Panc1 (cell line): ENCODE results near the gene NTM. TPM values are rescaled to one million over a fixed set of nuclear protein-coding genes. Genes with fewer than 3 reads are reported as not detected.

Experiments
- ATAC-seq: fragments of 200-7000 bp; cut with Tn5 transposase; 2 replicates; pipeline ENCODE4 v1.9.1; 2020; ENCODE audit warnings: mild to moderate bottlenecking, moderate library complexity
- BruUV-seq: library from RNA; stranded (reverse); fragments of 400-500 nt; replicated peaks from 2 replicates; lab custom pipeline; 2021; lab: Mats Ljungman, UMichigan
- CTCF ChIA-PET: fragments of 300-600 bp; sonication (Branson Sonifier 250); formaldehyde crosslinking; loops from one replicate; lab custom pipeline; 2022; ENCODE audit warnings: antibody characterized with exemption; lab: Charles Lee
- POLR2A ChIA-PET: fragments of 300-600 bp; sonication (Branson Sonifier 250); formaldehyde crosslinking; loops from one replicate; lab custom pipeline; 2022; ENCODE audit warnings: antibody characterized with exemption; lab: Charles Lee
- DNase-seq: peaks from one replicate; pipeline ENCODE4 v3.0.0-alpha.2; 2010; ENCODE audit warnings: low read depth, low spot score
- H3K27ac ChIP-seq: 2 replicates; pipeline ENCODE4 v1.5.1; 2011; ENCODE audit warnings: mild to moderate bottlenecking, low read length, inconsistent platforms
- H3K27me3 ChIP-seq: fragments of 200-500 bp; sonication (Bioruptor generic); 2 replicates; pipeline ENCODE4 v1.6.0; 2014; ENCODE audit warnings: low read length, inconsistent platforms; ENCODE audit not compliant: control insufficient read depth, insufficient read depth
- H3K36me3 ChIP-seq: fragments of 200-500 bp; sonication (Bioruptor generic); 2 replicates; pipeline ENCODE4 v1.5.1; 2014; ENCODE audit warnings: inconsistent platforms, mild to moderate bottlenecking, low read length, moderate library complexity; ENCODE audit not compliant: control insufficient read depth, insufficient read depth
- H3K4me1 ChIP-seq: 2 replicates; pipeline ENCODE4 v1.5.1; 2011; ENCODE audit warnings: inconsistent platforms, mild to moderate bottlenecking, low read length, moderate library complexity; ENCODE audit not compliant: control insufficient read depth, insufficient read depth
- H3K4me3 ChIP-seq, 2 experiments: 2 replicates each; pipeline ENCODE4 v1.5.1; 2011 to 2012; ENCODE audit warnings: low read depth in 2 of 2, low read length in 2 of 2, mild to moderate bottlenecking in 2 of 2, inconsistent platforms in 1 of 2, moderate library complexity in 1 of 2
- H3K9me3 ChIP-seq: fragments of 200-500 bp; sonication (Bioruptor generic); 2 replicates; pipeline ENCODE4 v1.5.1; 2014; ENCODE audit warnings: low read depth, mild to moderate bottlenecking, inconsistent platforms, low read length, moderate library complexity; ENCODE audit not compliant: control insufficient read depth, insufficient read depth
- POLR2AphosphoS5 ChIP-seq: IDR thresholded peaks from 2 replicates; pipeline ENCODE4 v1.6.1; 2012; ENCODE audit warnings: mild to moderate bottlenecking, low read depth, low read length, moderate library complexity
- SIN3A ChIP-seq: IDR thresholded peaks from 2 replicates; pipeline ENCODE4 v1.6.1; 2012; ENCODE audit warnings: low read depth, mild to moderate bottlenecking, low read length, moderate library complexity, borderline replicate concordance; ENCODE audit not compliant: insufficient read depth
- TCF7L2 ChIP-seq: IDR thresholded peaks from 2 replicates; pipeline ENCODE4 v1.6.1; 2011; ENCODE audit warnings: mild to moderate bottlenecking, low read depth, low read length, inconsistent platforms
- in situ Hi-C: cut with HindIII; loops from 2 replicates; pipeline ENCODE4 v1.10.0; 2016; ENCODE audit warnings: low sequenced_read_pairs, low pct_unique_long_range_greater_than_20kb
- intact Hi-C: fragments of 100-400 bp; cut with micrococcal nuclease; formaldehyde crosslinking; loops from one replicate; pipeline ENCODE4 v1.10.0; 2022; ENCODE audit not compliant: unreplicated experiment
- total RNA-seq: library from RNA; stranded (reverse); gene quantifications from one replicate; pipeline ENCODE4 v1.2.1, GENCODE V29; 2021; ENCODE audit not compliant: unreplicated experiment
- TF ChIP-seq, protein P1 (sequence below): fragments of 450-650 bp; IDR thresholded peaks from 2 replicates; pipeline ENCODE4 v1.5.1; 2017; ENCODE audit warnings: mild to moderate bottlenecking
- TF ChIP-seq, protein P2 (sequence below), 2 experiments: IDR thresholded peaks; 2 replicates each; pipeline ENCODE4 v1.6.1; 2011 to 2012; ENCODE audit warnings: low read depth in 2 of 2, control low read depth in 1 of 2, low read length in 1 of 2, mild to moderate bottlenecking in 1 of 2, moderate library complexity in 1 of 2; ENCODE audit not compliant: insufficient read depth in 1 of 2

The NTM gene
- total RNA-seq, 1 experiment from 2014 or later: 0.10 TPM

DNA sequence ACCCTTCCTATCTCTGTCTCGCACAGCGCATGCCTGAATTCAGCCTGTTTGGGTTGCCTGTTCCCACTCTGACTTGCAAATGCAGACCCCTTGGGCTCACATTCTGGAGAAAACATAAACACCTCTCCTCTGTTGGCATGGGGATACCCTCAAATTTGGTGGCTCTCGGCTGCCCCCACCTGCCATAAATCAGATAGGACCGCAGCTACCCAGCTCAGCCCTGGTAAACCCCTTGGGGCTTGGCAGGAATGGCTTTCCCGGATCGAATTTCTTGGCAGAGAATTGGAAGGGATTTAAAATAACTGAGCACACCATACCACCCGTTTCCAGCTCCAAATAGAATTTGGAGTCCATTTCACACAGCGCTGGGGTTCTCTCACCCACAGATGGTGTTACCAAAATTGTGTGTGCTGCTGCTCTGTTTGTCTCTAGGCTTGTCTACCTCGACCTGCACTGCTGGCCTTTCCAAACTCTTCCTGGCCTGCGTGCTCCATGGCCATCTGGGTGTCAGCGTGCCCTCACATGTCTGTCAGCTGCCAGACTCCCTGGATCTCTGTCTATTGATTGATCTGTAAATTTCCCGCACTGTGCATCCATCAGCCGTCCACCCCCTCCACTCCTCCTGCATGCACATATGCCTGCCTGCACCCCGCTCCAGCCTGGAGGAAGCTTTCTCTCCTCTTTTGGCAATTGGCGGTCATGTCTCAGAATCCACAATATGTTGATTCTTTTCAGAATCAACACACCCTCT, 134.0 kb downstream of the NTM start:
- no peak for DNase-seq
- H3K4me1 ChIP-seq: no peaks in the 10 kb centered on the region
- ChIA-PET POLR2A (no interaction called here), CTCF (no interaction called here)
- in situ Hi-C loops (no loop called here), intact Hi-C loops (no loop called here)
- TF ChIP-seq, protein P1, sequence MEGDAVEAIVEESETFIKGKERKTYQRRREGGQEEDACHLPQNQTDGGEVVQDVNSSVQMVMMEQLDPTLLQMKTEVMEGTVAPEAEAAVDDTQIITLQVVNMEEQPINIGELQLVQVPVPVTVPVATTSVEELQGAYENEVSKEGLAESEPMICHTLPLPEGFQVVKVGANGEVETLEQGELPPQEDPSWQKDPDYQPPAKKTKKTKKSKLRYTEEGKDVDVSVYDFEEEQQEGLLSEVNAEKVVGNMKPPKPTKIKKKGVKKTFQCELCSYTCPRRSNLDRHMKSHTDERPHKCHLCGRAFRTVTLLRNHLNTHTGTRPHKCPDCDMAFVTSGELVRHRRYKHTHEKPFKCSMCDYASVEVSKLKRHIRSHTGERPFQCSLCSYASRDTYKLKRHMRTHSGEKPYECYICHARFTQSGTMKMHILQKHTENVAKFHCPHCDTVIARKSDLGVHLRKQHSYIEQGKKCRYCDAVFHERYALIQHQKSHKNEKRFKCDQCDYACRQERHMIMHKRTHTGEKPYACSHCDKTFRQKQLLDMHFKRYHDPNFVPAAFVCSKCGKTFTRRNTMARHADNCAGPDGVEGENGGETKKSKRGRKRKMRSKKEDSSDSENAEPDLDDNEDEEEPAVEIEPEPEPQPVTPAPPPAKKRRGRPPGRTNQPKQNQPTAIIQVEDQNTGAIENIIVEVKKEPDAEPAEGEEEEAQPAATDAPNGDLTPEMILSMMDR: no peak; the same call in 1 of the 2 replicates
- TF ChIP-seq SIN3A (no peak), POLR2AphosphoS5 (no peak), TCF7L2 (no peak)
- TF ChIP-seq, protein P2, sequence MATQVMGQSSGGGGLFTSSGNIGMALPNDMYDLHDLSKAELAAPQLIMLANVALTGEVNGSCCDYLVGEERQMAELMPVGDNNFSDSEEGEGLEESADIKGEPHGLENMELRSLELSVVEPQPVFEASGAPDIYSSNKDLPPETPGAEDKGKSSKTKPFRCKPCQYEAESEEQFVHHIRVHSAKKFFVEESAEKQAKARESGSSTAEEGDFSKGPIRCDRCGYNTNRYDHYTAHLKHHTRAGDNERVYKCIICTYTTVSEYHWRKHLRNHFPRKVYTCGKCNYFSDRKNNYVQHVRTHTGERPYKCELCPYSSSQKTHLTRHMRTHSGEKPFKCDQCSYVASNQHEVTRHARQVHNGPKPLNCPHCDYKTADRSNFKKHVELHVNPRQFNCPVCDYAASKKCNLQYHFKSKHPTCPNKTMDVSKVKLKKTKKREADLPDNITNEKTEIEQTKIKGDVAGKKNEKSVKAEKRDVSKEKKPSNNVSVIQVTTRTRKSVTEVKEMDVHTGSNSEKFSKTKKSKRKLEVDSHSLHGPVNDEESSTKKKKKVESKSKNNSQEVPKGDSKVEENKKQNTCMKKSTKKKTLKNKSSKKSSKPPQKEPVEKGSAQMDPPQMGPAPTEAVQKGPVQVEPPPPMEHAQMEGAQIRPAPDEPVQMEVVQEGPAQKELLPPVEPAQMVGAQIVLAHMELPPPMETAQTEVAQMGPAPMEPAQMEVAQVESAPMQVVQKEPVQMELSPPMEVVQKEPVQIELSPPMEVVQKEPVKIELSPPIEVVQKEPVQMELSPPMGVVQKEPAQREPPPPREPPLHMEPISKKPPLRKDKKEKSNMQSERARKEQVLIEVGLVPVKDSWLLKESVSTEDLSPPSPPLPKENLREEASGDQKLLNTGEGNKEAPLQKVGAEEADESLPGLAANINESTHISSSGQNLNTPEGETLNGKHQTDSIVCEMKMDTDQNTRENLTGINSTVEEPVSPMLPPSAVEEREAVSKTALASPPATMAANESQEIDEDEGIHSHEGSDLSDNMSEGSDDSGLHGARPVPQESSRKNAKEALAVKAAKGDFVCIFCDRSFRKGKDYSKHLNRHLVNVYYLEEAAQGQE (IDR thresholded peaks at IDR 0.05; ENCODE audit: insufficient read depth in 1 of 2, low read depth in 2 of 2, low read length in 1 of 2): no peak
- 0 out of 2 replicates have a peak, but pooled peaks have one; percentile 45 for ATAC-seq
- H3K4me3 ChIP-seq: no peak overlapping the region
- no peaks in the 10 kb centered on the region for H3K36me3 ChIP-seq
- H3K9me3 ChIP-seq: no peaks in the 10 kb centered on the region
- H3K27me3 ChIP-seq: peaks cover 2% of the 10 kb centered on the region
- no peak overlapping the region for H3K27ac ChIP-seq
- no TSS peak for BruUV-seq

DNA sequence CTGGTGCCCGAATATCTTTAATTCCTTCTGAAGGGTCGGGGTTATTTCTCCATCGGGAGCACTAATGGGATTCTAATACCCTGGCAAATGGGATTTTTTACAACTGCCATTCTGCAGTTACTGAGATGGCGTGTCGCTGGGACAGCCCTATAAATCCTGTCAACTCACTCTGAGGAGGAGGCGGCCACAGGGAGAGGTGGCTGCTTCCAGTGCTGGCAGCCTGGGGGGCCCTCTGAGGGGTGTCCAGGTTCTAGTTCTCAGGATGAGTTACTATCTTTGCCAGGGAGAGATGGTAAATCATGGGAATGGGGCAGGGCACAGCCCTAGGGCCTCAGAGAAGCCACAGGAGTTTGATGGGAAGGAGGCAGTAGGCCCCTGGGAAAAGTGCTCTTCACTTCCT, 135.9 kb downstream of the NTM start:
- Histone ChIP-seq H3K9me3 (no peaks in the 10 kb centered on the region), H3K4me1 (no peaks in the 10 kb centered on the region), H3K27me3 (peaks cover 2% of the 10 kb centered on the region), H3K4me3 (no peak overlapping the region), H3K27ac (no peak overlapping the region), H3K36me3 (no peaks in the 10 kb centered on the region)
- ChIA-PET POLR2A (no interaction called here), CTCF (no interaction called here)
- ATAC-seq (no peak), DNase-seq (no peak)
- in situ Hi-C loops: no loop called here
- intact Hi-C loops: no loop called here
- TF ChIP-seq, protein P1: no peak
- no peak for TF ChIP-seq TCF7L2
- TF ChIP-seq, protein P2 (IDR thresholded peaks at IDR 0.05; ENCODE audit: insufficient read depth in 1 of 2, low read depth in 2 of 2, low read length in 1 of 2): no peak
- no peak for TF ChIP-seq POLR2AphosphoS5
- no peak for TF ChIP-seq SIN3A
- no TSS peak for BruUV-seq
